ENCODE data around the gene RXRB.

The RXRB gene

DNA sequence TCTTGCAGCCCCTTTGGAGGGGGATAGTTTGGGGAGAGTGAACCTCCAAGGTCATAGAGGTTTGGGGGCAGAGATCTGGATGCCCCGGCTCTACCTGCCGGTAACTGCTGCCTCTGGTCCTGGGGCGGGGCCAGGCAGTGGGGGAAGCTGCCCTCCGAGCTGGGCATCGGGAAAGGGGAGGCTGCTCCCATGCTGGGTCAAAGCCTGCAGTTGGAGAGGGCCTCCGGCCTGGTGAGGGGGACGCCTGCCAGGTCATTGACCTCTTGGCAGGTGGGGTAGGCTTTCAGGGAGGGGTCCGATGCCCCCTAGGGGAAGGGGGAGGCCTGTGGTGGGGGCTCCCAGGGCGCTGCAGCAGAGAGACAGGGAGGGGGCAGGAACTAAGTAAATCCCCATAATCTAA, 15.3 kb downstream of the RXRB start:
- TF ChIP-seq, protein P1, sequence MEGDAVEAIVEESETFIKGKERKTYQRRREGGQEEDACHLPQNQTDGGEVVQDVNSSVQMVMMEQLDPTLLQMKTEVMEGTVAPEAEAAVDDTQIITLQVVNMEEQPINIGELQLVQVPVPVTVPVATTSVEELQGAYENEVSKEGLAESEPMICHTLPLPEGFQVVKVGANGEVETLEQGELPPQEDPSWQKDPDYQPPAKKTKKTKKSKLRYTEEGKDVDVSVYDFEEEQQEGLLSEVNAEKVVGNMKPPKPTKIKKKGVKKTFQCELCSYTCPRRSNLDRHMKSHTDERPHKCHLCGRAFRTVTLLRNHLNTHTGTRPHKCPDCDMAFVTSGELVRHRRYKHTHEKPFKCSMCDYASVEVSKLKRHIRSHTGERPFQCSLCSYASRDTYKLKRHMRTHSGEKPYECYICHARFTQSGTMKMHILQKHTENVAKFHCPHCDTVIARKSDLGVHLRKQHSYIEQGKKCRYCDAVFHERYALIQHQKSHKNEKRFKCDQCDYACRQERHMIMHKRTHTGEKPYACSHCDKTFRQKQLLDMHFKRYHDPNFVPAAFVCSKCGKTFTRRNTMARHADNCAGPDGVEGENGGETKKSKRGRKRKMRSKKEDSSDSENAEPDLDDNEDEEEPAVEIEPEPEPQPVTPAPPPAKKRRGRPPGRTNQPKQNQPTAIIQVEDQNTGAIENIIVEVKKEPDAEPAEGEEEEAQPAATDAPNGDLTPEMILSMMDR (IDR thresholded peaks at IDR 0.05), result no peak

DNA sequence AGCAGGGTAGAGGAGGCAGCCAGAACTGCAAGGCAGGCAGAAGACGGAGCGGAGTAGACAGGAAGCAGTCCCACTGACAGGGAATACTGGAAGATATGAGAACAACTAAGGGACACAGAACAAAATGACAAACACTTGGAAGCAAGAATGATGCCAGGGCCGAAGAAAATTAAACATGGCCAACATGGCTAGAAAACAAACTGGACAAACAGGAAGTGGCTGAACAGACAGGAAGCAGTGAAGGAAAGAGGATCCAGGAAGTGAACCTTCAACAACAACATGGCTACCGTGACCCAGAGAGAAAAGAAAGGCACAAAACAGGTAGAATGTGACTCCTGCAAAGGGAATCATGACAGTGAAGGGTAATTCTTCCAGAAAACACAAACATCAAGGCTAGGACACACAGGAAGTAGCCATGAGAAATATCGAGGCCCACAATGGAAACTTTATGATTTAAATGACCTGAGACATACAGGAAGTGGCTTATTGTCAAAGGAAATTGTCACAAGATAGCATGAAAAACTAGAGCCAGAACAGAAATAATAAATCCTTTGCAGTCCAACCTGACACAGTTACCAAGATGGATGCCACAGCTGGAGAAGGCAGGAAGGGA, 17.3 kb downstream of the RXRB start:
- TF ChIP-seq, protein P1 (IDR thresholded peaks at IDR 0.05), result no peak

DNA sequence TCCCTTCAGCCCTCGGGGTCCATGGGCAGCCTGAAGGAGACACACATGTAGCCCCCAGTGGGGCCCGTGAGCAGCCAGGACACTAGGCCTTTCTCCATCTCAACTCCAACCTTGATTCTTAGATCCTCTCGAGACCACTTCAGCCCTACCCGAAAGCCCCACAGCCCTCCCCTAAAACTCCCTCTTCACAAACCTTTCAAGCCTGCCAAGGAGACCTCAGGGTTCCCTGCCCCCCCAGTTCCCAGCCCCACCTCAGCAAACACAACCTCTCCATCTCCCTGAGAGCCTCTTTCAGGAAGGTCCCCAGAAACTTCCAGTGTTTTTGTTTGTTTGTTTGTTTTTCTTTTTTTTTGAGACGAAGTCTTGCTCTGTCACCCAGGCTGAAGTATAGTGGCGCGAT, 19.3 kb downstream of the RXRB start:
- TF ChIP-seq, protein P1 (IDR thresholded peaks at IDR 0.05), result no peak

DNA sequence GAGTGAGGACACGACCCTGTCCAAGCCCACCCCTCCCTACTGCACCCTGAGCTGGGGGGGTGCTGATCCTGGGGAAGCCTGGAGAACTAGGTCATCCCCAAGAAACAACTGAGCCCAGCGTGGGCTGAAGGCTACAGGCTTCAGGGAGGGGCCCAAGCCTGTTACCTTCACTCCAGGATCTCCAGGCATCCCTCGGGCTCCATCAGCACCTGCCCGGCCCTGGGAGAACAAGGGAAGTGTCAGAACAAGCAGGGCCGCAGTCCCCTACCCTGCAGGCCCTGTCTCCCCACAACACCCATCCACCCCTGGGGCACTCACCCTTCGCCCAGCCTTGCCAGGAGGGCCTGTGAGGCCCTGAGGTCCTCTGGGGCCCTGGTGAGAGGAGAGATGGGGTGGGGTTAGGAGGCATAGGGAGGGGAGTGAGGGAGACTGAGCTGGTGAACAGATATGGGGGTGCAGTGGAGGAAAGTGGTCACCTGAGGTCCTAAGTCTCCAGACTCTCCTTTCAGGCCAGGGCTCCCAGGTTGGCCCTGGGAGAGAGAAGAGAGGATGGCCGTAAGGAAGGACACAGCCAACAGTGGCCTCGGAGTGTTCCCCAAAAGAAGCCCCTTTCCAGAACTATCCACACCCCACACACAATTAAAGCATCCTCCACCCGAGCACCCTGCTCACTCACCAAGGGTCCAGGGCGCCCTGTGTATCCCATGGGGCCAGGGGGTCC, 21.6 kb downstream of the RXRB start:
- TF ChIP-seq, protein P1 (IDR thresholded peaks at IDR 0.05), result no peak

DNA sequence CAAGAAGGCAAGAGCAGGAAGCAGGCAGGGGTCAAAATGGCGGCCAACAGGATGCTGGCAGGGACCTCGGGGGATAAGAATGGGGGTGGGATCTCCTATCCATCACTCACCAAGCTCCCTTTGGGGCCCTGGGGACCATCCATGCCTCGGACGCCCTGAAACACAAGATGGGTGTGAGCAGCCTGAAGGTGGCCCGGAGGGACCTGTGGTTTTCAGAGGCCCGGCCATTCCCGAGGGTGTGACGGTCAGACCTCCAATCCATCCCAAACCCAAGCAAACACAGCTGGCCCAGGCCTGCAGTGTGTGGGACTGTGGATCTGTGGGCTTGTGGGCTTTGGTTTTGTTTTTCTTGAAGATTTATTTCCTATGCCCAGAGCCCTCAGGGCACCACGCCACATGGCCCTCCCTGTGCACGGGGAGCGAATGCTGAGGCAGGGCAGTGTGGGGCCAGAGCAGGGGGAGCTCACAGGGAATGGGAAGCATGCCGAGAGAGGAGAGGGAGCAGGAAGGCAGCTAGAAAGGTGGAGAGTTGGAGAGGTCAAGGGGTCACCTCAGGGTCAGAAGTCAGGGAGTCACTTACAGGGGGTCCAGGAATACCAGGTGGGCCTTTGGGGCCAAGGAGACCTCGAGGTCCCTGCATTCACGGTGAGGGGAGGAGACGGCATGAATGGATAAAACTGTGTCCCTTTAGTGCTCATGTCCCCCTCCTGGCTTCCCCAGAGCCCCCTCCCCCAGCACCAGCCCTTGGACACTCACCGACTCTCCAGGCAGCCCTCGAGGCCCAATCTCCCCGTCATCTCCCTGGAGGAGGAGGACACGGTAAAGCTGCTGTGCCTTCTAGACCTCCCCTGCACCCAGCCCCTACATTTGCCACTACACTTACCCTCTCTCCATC, 22.7 kb downstream of the RXRB start:
- TF ChIP-seq, protein P1 (IDR thresholded peaks at IDR 0.05), result no peak

DNA sequence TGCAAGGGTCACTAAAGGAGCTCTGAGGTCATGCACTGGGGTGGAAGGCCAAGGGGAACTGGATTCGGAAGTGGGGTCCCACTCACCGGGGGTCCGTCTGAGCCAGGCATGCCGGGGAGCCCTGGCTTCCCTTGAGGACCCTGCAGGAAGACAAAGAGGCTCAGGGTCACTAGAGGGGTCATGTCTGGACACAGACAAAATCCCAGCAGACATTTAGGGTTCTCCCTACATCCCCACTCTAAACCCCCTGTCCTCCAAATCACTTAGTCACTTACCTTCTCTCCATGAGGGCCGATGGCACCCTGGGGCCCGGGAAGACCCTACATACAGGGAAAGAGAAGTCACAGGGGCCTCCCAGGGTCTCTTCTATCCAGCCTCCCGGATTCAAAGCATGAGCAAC, 23.6 kb downstream of the RXRB start:
- TF ChIP-seq, protein P1 (IDR thresholded peaks at IDR 0.05), result no peak

DNA sequence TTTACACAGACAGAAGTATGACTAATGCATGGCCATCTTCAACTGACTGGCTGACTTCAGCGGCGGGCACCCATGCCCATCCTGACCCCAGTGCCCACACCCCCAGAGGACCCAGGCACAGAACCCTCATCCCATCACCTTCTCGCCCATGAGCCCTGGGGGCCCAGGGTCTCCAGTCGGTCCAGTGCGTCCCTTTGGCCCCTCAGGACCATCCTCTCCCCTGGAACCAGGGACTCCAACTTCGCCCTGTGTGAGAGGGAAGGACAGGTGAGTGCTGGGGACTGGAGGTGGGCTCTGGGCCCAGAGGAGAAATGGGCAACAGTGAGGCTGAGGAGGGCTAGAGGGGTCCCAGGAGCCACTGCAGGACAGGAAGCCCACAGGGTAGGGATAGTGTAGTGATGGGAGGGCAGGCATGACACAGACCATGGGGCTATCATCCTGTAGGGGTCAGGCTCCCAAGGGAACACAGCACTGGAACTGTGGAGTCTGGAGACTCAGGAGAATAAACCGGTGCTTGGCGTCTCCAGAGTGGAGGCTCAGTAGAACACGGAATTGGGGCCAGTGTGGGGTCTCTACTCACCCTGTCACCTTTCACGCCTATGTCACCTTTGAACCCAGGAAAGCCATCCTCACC, 24.9 kb downstream of the RXRB start:
- TF ChIP-seq, protein P1 (IDR thresholded peaks at IDR 0.05), result no peak
